SK-N-SH treated with all-trans-retinoic acid at 6 μM for 48 hours (cell line): ENCODE results near the gene LY9.

ENCODE experiments used
- ARNTL ChIP-seq: fragments of 450-650 bp; formaldehyde crosslinking; IDR thresholded peaks from 2 replicates; pipeline ENCODE4 v1.5.0; 2020; ENCODE audit warnings: low read depth, mild to moderate bottlenecking, moderate library complexity, borderline replicate concordance
- OSR1 ChIP-seq: fragments of 250-450 bp; sonication (Bioruptor Pico); IDR thresholded peaks from 2 replicates; pipeline ENCODE4 v1.8.0; 2022; ENCODE audit warnings: moderate library complexity, mild to moderate bottlenecking, inconsistent platforms
- SNAI2 ChIP-seq: fragments of 250-450 bp; sonication (Bioruptor Pico); IDR thresholded peaks from 2 replicates; pipeline ENCODE4 v1.5.0; 2020; ENCODE audit warnings: mild to moderate bottlenecking, moderate library complexity
- ZC3H10 ChIP-seq: fragments of 250-450 bp; sonication (Bioruptor Pico); IDR thresholded peaks from 2 replicates; pipeline ENCODE4 v1.5.1; 2021; ENCODE audit warnings: mild to moderate bottlenecking, moderate library complexity
- ZFP3 ChIP-seq: fragments of 250-450 bp; sonication (Bioruptor Pico); IDR thresholded peaks from 2 replicates; pipeline ENCODE4 v1.5.0; 2020; ENCODE audit warnings: mild to moderate bottlenecking, moderate library complexity
- ZNF565 ChIP-seq: fragments of 450-650 bp; formaldehyde crosslinking; conservative IDR thresholded peaks from 2 replicates; pipeline ENCODE4 v1.5.0; 2020; ENCODE audit warnings: low read depth, mild to moderate bottlenecking, moderate library complexity
- TF ChIP-seq, protein P1 (sequence below): fragments of 250-450 bp; sonication (Bioruptor Pico); IDR thresholded peaks from 2 replicates; pipeline ENCODE4 v1.8.0; 2020; ENCODE audit warnings: mild to moderate bottlenecking, moderate library complexity, borderline replicate concordance

GRCh38 chr1:160858507-160858906 is 62.5 kb downstream of the LY9 start:
- TF ChIP-seq ARNTL (no peak), ZC3H10 (CRISPR knock-in tag) (no peak), ZFP3 (no peak), SNAI2 (CRISPR knock-in tag) (no peak), ZNF565 (CRISPR knock-in tag) (no peak), OSR1 (no peak)
- TF ChIP-seq, protein P1, sequence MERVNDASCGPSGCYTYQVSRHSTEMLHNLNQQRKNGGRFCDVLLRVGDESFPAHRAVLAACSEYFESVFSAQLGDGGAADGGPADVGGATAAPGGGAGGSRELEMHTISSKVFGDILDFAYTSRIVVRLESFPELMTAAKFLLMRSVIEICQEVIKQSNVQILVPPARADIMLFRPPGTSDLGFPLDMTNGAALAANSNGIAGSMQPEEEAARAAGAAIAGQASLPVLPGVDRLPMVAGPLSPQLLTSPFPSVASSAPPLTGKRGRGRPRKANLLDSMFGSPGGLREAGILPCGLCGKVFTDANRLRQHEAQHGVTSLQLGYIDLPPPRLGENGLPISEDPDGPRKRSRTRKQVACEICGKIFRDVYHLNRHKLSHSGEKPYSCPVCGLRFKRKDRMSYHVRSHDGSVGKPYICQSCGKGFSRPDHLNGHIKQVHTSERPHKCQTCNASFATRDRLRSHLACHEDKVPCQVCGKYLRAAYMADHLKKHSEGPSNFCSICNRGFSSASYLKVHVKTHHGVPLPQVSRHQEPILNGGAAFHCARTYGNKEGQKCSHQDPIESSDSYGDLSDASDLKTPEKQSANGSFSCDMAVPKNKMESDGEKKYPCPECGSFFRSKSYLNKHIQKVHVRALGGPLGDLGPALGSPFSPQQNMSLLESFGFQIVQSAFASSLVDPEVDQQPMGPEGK (CRISPR knock-in tag): no peak
